Inflammatory macrophage (primary cell): ENCODE results near the gene ZNF732.
"Not testable (repeated sequence)": the region's sequence is repeated elsewhere in the genome, so short reads cannot be mapped to it uniquely, and the experiment has no call there.

Experiments
- DNase-seq, 2 donors: peaks; one replicate each; pipeline ENCODE4 v3.0.0-alpha.2; 2020 to 2022
- total RNA-seq, 18 experiments: gene quantifications; one replicate each; lab custom pipeline; 2026; ENCODE audit warnings: mixed read lengths in 6 of 18, inconsistent platforms in 2 of 18; lab: John Stamatoyannopoulos, UW

ZNF732 gene
- 0 to 0.08 (median 0) reads per million in 18 experiments for total RNA-seq

DNA sequence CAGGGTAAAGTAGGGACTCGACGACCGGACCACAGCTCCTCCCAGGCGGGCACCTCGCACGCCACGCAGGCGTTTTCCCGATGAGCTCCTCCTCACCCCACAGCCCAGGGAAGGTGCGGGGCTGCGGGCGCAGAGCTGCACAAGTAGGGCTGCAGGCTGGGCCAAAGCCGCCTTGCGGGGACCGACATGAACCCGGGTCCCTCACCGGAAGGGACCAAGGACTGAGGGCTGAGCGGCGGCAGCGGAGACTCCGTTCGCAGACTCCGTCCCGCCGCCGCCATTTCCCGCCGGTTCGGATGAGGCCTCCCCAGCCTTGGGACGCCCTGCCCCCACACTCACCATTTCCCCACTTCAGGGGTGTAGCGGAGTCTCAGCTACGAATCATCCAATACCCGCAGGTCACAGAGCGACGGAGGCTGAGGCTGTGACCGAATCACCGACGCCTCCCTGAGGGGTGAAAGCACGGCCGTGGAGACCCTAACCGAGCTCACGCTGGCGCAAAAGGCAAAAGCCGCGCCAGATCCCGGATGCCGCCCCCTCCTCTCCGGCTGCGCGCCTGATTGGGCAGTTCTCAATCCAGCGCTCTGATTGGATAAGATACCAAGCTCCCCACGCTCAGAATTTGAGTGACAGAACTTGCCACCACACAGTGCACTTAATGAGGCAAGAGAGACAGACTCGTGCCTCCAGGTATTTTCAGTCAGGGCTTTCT is at the start of gene ZNF732:
Gene ZNF732, minus strand, starts transcription at position 506 of the 712 bp plus-strand sequence. Its CDS starts 164 bp downstream, at position 342.
- DNase-seq = no peak

DNA sequence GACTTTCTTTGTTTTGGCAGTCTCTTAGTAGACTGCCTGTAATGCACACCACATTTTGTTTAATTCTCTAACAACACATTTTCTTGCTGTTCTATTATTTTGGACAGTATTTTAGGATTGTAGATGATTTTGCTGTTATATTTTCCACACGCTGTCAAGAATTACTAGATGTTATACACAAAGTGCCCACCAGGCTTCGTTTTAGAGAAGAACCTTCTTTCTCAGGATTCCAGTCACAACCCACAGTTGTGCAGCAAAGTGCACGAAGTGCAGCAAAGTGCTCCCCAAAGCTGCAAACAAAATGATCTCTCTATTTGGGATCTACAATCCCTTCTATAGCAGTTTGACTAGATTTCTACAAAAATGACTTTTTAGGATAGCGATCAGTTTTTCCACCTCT is 34.7 kb upstream of the ZNF732 start:
- no peak for DNase-seq

DNA sequence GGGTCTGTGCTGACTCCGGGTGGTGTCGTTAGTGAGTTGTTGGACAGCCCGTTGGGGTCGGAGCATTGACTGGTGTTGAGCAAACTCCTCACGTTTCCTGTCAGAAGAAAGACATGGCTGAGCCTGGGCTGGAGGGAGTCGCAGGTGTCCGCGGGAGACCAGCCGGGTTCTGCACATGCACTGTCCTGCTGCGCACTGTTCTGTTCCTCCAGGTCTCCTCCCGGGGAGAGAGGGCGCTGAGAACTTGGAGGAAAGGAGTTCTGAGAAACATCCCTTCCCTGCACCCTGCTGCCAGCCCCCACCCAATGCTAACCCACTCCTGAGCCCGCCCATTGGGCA is 33.5 kb upstream of the ZNF732 start:
- no peak for DNase-seq

DNA sequence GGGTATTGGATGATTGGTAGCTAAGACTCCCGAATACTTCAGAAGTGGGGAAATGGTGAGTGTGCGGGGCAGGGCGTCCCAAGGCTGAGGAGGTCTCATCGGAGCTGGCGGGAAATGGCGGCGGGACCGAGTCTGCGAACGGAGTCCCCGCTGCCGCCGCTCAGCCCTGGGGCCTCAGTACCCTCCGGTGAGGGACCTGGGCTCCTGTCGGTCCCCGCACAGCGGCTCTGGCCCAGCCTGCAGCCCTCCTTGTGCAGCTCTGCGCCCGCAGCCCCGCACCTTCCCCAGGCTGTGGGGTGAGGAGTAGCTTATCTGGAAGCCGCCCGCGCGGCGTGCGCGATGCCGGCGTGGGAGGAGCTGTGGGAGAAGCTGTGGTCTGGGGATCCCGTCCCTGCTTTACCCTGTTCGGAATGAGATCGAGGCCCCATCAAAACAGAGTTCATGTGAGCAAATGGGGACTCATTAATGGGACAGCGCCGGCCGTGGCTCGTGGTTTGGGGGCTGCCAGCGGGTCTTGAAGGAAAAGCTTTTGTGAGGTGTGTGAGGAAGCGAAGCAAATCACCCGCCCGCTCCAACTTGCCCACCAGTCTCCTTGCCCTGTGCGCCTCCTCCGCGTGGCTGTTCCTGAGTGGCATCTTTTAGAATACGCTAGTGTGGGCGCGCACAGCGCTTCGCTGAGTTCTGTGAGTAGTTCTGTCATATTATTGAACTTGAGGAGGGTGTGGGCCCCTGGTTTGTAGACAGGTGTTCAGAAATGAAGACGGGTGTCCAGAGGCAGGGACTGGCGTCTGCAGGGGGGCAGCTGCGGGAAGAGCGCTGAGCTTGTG is 32.9 kb upstream of the ZNF732 start:
- peak; percentile 17 to 60 for DNase-seq

DNA sequence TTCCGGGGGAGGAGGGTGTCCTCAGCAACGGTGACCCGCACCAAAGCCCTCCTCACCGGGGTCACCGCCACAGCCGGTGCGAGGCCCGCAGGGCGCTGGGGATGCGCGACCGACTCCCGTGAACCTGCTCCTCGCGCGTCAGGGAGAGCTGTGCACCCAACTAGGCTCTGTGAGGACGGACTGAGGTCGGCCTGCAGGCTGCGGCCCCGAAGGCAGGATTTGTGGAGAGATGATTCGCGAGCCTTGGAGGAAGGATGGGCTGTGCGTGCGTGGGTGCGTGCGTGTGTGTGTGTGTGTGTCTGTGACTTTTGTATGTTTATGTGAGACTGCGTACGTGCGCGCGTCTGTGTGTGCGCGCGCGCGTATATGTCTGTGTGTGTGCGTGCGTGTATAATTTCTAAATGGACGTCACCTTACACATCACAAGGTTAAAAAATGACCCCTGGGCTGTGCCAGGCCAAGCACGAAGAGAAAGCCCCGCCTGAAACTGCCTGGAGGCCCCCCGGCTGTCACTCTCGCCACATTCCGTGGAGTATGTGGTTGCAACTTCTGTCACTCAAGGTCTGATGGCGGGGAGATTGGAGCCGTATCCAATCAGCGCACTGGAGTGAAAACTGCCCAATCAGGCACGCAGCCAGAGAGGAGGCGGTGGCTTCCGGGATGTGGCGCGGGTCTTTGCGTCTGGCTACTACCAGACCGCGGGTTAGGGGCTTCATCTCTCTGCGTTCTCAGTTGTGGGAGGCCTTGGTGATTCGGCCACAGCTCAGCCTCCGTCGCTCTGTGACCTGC is 32.1 kb upstream of the ZNF732 start, which contains the start of gene ZNF141:
Gene ZNF141, plus strand, starts transcription at position 672 of the 789 bp plus-strand sequence. CDS start 170 bp downstream, outside the sequence.
- peak; percentile 98 for DNase-seq

DNA sequence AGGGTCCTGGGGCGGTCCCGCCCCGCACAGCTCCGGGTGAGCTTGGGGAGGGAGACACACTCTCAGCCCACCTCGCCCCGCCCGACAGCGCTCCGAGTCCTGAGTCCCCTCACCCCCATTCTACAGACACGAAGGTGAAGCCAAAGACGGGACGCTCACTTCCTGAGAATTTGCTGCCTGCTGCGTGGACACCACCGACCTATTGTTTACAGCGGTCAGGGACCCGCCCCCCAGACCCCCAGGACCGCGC is 31.5 kb upstream of the ZNF732 start:
- peak in 1 of 2 donors; percentile 4 for DNase-seq

DNA sequence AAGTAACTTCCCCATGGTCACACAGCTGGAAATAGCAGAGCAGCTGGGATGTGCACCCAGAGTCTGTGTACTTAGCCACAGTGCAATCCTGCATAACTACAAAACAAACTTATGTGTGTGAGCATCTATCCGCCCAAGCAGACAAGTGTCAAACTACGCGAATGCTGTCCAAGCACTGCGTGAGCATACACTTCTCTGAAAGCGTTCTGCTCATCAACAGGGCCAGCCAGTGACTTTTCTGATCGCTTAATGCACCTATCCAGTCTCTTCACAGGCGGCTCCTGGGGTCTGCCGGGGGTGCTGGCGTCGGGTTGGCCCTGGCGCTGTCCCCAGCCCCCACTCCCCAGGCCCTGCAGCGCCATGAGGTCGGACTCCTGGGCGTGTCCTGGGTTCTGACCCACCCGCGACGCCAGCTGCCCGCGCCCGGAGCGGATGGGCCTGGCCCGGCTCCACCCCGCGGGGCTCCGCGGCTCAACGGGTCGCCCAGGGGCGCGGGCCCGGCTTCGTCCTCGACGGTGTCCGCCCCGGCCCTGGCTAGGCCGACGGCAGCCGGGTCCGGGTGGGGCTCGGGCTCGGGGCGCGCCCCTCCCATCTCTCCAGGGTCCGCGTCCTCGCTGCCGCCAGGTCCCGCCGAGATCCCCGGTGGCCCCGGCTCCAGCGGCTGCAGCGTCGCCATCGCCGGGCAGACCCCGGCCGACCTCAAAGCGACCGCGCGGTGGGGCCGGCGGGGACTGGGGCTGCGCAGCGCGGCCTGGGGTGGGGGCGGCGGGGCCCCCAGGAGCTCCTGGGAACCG is 31.0 kb upstream of the ZNF732 start:
- DNase-seq = no peak

DNA sequence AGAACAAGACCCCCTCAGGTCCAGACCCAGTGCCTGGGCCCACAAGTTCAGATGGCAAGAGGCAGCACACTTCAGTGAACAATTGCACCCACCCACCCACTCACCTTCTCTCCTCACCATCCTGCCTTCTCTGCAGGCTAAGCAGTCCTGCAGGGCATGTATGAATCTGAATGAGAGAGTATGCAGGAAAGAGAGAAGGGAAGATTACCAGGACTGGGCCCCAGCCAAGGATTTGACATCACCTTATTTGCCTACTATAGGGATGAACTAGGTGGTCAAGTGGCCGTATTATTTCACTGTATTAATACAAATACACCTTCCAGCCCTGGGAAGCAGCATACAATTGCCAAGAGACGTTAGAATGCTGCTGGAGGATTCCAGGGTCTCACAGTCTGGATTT is 30.2 kb upstream of the ZNF732 start:
- DNase-seq = no peak

DNA sequence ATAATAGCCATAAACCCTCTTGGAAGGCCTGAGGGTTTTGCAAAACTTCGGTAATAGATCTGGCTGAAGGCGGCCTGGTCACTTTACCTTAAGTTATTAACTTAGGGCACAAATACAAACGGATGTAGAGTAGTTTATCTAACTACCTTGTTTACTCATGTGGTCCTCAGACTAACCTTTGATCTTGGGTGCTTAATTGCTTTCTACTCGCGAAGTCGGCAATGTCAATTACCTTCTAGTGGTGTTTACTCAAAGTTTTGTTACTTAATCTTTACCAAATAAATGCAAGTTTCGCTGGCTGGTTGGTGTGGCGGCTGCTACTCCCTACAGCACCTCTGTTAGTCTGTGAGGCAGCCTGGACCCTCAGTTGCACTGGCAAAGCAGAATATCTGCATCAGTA is 23.5 kb upstream of the ZNF732 start:
- no peak for DNase-seq

DNA sequence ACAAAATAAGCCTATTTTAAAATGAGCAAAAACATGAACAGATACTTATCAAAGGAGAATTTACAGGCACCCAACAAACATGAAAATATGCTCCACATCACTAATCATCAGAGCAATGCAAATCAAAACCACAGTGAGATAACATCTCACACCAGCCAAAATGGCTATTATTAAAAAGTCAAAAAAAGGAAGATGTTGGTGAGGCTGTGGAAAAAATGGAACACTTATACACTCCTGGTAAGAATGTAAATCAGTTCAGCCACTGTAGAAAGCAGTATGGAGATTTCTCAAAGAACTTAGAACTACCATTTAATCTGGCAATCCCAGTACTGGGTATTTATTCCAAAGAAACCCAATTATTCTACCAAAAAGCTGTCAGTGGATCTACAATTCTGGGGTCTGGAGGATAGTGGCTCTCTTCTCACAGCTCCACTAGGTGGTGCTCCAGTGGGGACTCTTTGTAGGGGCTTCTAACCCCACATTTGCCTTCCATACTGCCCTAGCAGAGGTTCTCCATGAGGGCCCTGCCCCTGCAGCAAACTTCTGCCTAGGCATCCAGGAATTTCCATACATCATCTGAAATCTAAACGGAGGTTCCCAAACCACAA is 9.1 kb upstream of the ZNF732 start:
- DNase-seq = no peak

DNA sequence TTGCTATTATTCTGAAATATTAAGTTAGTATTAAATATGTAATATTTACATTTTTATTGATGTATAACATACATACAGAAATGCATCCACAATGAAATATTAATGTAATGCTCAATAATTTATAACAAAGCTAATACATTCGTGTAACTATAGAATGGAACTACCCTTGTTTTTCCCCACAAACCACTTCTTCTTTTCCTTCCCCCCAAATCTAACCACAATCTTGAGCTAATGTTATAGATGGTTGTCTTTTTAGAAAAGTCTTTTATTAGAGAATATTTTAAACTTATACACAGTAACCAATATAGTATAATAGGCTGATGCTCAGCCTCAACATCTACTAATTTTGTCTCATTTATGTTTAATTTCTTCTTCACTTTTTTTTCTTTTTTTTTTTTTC is 4.5 kb upstream of the ZNF732 start:
- DNase-seq = no peak

DNA sequence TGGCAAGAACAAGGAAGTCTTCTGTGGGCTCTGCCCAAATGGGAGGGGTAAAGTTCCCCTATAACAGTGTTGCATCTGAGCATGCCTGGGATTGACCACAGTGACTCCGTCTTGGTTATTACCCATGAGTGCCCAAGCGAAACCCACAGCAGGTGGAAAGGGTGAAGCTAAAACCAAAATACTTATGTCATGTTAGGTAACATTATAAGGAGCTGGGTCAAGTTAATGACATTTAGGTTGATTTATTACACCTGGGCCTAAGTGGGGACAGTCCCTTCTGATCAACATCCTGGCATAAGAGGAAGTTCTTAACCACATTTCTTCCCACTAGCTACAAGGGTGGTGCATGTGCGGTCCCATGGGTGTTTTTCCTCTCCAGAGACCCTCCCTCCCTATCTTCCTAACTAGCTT is 1.3 kb upstream of the ZNF732 start:
- no peak for DNase-seq

DNA sequence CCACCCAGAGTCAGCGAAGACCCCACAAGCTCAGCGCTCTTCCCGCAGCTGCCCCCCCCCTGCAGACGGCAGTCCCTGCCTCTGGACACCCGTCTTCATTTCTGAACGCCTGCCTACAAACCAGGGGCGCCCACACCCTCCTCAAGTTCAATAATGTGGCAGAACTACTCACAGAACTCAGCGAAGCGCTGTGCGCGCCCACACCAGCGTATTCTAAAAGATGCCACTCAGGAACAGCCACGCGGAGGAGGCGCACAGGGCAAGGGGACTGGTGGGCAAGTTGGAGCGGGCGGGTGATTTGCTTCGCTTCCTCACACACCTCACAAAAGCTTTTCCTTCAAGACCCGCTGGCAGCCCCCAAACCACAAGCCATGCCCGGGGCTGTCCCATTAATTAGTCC is 758 bp downstream of the ZNF732 start:
- DNase-seq = not testable (repeated sequence)

DNA sequence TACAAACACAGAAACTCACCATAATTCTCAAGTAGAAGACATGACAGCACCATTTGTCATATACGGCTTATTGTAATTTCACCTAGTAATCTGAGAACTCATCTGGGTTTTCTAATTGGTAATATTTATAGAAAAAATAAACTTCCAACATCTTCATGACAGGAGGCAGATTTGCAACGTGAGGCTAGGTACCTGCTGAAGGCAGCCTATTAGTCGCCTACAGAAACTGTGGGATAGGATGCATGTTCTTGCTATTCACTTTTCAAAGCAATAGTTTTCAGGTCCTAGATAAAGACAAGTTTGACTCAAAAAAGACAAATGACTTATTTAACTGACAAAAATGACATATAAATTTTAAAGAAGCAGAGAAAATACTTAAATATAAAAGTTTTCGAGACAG is 2.9 kb downstream of the ZNF732 start:
- DNase-seq = no peak

DNA sequence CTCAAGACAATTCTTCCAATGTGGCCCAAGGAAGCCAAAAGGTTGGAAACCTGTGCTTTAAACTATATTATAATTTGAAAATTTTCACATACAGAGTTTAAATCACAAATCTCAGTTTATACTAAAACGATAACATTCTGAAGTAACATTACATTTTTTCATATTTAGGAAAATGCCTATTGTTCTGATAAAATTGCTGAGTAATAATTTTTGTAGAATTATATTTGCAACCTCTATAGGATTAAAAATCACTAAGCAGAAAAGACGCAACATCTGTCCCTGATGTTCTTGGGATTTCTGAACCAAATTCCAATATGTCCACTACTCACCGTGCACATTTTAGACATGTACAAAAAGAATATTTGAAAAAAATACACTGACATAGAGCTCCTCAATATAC is 10.5 kb downstream of the ZNF732 start:
- DNase-seq = no peak

DNA sequence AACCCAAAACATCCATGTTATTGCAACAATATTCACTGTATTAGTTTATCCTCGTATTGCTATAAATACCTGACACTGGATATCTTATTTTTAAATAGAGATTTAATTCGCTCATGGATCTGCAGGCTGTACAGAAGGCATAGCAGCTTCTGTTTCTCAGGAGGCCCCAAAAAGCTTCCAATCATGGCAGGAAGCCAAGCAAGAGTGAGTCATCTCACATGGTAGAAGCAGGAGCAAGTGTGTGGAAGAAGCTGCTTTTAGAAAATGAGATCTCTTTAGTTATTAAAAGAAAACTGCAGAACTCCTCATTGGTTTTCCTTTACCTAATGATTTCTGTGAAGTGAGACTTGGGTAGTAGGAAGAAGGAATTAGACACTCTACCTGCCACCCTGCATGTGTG is 16.4 kb downstream of the ZNF732 start:
- no peak for DNase-seq

DNA sequence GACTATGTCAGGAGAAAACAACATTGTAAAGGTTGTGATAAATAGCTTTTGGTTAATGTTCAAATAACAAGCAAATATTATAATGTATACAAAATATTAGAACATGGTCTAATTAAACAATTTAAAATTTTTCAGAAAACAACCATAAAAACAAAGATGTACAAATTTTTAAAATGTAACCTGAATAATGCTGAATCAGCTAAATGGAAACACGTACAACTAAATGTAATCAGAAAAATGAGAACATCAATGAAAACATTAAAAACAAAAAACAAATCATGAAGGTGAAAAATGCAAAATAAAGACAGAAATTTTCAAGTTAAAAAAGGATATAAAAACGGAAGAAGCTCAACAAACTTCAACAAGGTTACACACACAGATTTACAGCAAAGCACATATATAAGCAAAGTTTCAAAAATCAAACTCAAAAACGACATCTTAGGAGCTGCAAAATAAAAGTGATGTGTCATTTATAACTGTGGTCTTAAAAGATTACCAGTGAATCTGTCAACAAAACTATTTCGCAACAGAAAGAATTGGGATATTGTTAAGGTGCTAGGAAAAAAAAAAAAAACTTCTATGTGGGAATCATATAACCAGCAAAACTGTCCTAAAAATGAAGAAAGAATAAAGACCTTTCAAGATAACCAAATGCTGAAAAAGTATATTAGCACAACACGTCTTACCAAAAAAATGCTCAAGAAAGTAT is 31.8 kb downstream of the ZNF732 start:
- DNase-seq = no peak

DNA sequence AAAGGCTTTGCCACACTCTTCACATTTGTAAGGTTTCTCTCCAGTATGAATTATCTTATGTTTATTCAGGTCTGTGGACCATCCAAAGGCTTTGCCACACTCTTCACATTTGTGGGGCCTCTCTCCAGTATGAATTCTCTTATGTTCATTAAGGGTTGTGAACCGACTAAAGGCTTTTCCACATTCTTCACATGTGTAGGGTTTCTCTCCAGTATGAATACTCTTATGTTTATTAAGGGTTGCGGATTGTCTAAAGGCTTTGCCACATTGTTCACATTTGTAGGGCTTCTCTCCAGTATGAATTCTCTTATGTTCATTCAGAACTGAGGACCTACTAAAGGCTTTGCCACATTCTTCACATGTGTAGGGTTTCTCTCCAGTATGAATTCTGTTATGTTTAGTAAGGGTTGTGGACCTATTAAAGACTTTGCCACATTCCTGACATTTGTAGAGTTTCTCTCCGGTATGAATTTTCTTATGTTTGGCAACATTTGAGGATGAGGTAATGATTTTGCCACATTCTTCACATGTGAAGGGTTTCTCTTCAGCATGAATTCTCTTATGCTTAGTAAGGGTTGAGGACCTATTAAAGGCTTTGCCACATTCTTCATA is 33.7 kb downstream of the ZNF732 start:
- no peak for DNase-seq

DNA sequence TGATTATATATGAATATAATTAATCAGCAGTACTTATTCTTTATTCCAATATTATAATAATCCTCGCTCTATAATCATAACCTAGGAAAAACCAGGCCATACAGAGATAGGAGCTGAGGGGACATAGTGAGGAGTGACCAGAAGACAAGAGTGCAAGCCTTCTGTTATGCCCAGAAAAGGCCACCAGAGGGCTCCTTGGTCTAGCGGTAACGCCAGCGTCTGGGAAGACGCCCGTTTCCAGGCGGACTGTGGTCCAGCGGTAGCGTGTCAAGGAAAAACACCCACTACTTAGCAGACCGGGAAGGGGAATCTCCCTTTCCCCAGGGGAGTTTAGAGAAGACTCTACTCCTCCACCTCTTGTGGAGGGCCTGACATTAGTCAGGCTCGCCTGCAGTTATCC is 46.0 kb downstream of the ZNF732 start:
- not testable (repeated sequence) for DNase-seq

DNA sequence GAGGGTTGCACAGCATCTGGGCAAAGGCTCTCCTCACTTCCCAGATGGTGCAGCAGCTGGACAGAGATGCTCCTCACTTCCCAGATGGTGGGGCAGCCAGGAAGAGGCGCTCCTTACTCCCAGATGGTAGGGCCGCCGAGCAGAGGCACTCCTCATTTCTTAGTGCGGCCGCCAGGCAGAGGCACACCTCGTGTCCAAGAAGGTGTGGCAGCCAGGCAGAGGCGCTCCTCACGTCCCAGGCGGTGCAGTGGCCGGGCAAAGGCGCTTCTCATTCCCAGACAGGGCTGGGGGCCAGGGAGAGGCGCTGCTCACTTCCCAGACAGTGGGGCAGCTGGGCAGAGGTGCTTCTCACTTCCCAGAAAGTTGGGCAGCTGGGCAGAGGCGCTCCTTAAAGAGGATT is 48.8 kb downstream of the ZNF732 start:
- DNase-seq = no peak
